Activated CD8-positive, alpha-beta memory T cell treated with anti-CD3 and anti-CD28 coated beads for 36 hours (primary cell): Measurements from ENCODE around the gene CPVL. TPM values are rescaled to one million over a fixed set of nuclear protein-coding genes. Genes with fewer than 3 reads are reported as not detected.
"Not testable (repeated sequence)": the region's sequence is repeated elsewhere in the genome, so short reads cannot be mapped to it uniquely, and the experiment has no call there.

Experiments
- CTCF ChIA-PET: fragments of 350-600 bp; sonication (Branson Sonifier 250); formaldehyde crosslinking; loops from one replicate; lab custom pipeline; 2021; ENCODE audit warnings: antibody characterized with exemption; lab: Charles Lee
- POLR2A ChIA-PET: fragments of 350-600 bp; sonication (Branson Sonifier 250); formaldehyde crosslinking; loops from one replicate; lab custom pipeline; 2021; ENCODE audit warnings: antibody characterized with exemption; lab: Charles Lee
- total RNA-seq, 2 experiments: library from RNA; stranded (reverse); gene quantifications; one replicate each; pipeline ENCODE4 v1.2.3, GENCODE V29; 2021

The CPVL gene
- total RNA-seq, 2 experiments from 2014 or later = 0.25 TPM; not detected in 1

DNA sequence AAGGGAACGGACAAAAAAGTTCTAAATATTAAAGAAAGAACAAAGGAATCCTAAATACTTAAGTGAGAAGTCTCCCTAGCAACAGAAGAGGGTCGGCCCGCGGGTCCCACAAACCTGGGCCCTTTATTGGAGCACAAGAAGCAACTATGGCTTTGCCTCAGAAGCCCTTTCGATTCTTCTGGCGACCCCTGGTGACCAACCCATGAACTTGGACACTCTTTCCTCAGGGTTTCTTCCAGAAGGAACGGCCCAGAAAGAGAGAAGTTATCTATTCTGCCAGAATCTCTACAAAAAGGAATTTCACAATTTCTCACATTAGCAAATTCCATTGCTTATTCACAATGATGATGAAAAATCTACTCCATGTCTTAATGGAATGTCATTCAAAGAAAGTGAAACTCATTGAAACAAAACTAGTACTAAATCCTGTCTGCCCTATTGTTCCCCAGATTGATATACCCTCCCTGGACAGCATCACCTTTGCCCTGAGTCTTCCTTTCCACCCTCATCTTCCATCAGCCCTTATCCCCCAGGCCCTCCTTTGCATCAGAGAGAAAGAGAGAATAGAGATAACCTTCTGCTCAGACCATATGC lies 43.7 kb downstream of the CPVL start:
- POLR2A ChIA-PET = no interaction called here

DNA sequence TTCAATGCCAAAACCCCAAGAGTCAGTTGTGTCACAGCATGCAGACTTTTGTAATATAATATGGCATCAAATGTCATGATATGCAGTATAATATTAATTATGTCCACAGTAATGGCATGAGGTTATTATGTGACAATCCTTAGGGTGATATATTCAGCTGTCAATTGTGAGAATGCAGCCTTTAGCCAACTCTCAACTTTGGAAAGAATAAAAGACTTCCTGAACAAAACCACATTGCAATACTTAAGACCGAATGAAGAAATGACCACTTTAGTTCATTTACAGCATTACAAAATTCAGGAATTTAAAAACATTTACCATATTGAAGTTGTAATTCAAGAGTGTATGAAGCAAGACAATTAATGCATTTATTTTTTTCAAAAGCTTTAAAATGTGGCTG lies 45.4 kb downstream of the CPVL start:
- CTCF ChIA-PET = interaction anchor here (3.1 kb wide), 1 partner anchor 174 kb away, joined by 15 read pairs; no protein-coding TSS in a partner anchor
- POLR2A ChIA-PET = no interaction called here

More for the DNA sequence above, 43.7 kb downstream of the CPVL start:
- CTCF ChIA-PET = interaction anchor here (3.1 kb wide), 1 partner anchor 176 kb away, joined by 15 read pairs; no protein-coding TSS in a partner anchor

DNA sequence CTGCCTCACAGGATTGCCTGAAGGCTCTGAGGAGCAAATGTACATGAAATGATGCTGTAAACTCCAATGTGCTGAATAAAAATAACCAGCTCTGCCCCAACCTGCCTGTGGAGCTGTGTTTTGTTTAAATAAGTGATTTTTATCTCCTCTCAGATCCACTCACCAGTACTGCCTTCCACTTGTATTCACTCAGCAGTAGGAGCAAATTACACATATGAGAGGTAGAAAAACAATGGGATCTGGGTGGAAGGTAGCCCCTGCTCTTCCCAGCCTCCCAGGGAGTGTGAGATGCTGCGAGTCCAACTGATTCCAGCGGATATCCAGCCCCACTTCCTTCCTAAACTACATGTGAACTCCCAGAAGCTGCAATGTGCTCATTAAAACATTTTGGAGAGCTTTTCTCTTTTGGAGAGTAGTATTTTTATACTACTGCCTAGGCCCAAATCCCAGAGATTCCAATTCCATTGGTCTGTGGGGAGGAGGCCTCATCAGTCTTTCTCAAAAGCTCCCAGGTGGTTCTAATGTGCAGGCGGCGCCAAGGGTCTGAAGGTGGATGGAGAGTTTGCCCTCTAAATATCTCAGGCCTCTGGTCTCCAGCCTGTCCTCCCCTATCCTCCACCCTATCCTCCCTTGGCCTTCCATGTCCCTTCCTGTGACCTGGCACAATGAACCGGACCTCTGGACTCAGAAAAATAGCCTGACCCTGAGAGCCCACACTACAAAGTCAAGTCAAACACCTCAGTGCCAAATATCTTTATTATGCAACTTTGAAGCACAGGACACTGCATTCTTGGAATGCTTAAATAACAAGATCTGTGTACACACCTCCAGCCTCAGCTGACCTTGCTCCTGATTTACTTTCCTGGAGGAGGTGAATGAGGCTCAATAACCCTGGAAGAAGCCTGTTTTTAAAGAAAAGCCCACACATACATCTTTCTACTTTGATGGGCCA lies 46.2 kb downstream of the CPVL start:
- ChIA-PET CTCF (interaction anchor here (1.4 to 3.1 kb wide), 2 partner anchors 173 to 178 kb away, joined by 5 to 15 read pairs; no protein-coding TSS in a partner anchor), POLR2A (no interaction called here)

DNA sequence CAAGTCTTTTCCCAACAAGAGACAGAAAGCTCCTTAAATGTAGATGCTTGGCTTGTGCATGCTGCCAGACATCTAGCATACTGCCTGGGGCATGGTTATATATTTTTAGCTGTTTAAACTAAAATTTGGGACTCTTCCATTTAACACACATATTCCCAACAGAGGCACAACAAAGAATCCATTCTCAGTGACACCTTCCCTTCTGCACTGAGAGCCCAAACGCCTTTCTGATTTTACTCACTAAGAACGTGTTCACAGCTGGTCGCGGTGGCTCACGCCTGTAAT lies 49.9 kb downstream of the CPVL start:
- POLR2A ChIA-PET = no interaction called here
- CTCF ChIA-PET = interaction anchor here (1.2 kb wide), 1 partner anchor 175 kb away, joined by 5 read pairs; no protein-coding TSS in a partner anchor

DNA sequence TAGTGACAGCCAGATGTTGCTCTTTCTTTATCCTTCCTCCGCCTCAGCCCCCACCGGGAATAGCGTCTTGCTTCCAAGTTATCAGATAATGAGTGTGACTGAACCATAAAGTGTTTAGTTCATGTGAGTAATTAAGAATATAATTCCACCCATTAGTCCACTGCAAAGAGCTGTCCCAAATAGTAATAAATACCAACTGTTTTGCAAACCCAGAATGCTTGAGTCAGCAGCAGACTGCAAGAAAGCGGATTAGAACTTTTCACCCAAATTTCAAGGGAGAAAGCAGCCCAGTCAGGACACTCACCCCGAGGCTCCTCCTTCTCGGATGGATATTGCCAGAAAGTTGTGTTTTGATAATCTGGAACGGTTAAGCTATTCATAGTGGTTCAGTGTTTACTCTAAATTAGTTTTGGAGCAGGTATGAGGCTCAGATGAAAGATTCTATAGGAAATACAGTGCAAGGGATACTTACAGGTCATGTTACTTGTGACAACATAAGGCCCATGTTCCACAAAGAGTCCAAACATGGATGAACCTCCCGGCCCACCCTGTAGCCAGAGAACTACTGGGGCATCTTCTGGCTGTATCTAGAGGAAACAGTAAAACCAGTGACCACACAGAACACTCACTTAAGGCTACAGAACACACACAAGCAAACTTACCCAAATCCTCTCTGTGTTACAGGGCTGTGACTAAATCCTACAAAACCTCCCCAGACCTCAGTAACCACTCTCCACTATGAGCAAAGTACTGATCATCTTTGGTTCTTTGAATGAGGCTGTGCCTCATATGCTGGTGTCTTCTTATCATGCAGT lies 50.5 kb downstream of the CPVL start:
- POLR2A ChIA-PET = no interaction called here
- CTCF ChIA-PET = interaction anchor here (0.8 to 1.8 kb wide), 4 partner anchors 10 to 312 kb away, joined by 3 to 5 read pairs (median 4); no protein-coding TSS in a partner anchor

DNA sequence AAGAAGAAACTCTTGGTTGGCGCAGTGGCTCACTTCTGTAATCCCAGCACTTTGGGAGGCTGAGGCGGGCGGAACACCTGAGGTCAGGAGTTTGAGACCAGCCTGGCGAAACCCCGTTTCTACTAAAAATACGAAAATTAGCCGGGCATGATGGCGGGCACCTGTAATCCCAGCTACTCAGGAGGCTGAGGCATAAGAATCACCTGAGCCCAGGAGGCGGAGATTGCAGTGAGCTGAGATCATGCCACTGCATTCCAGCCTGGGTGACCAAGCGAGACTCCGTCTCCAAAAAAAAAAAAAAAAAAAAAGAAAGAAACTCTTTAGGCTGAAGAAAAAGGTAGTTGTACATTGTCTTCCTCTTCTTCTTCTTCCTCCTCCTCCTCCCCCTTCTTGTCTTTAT lies 53.2 kb downstream of the CPVL start:
- POLR2A ChIA-PET = not testable (repeated sequence)
- CTCF ChIA-PET = interaction anchor here (0.7 kb wide), 1 partner anchor 39 kb away, joined by 5 read pairs; no protein-coding TSS in a partner anchor

DNA sequence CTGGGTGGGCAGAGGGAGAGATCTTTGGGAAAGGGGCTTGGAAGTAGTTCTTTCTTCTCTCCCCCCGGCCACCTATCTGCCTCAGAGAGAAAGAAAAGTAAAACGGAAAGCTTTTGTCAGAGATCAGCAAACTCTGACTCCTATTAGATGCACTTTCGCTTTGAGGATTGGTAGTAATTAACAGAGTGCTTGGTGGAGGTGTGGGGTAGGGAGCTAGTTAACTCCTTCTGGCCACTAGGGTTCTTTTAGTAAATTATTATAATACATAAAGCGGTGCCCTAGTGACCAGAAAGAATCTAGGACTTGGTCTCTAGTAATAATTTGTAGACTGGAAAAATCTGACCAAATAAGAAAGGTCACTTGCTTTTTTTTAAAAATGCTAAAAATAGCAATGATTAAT lies 54.6 kb downstream of the CPVL start:
- CTCF ChIA-PET = interaction anchor here (1.0 to 1.1 kb wide), 2 partner anchors 165 to 170 kb away, joined by 3 read pairs; no protein-coding TSS in a partner anchor
- POLR2A ChIA-PET = no interaction called here

DNA sequence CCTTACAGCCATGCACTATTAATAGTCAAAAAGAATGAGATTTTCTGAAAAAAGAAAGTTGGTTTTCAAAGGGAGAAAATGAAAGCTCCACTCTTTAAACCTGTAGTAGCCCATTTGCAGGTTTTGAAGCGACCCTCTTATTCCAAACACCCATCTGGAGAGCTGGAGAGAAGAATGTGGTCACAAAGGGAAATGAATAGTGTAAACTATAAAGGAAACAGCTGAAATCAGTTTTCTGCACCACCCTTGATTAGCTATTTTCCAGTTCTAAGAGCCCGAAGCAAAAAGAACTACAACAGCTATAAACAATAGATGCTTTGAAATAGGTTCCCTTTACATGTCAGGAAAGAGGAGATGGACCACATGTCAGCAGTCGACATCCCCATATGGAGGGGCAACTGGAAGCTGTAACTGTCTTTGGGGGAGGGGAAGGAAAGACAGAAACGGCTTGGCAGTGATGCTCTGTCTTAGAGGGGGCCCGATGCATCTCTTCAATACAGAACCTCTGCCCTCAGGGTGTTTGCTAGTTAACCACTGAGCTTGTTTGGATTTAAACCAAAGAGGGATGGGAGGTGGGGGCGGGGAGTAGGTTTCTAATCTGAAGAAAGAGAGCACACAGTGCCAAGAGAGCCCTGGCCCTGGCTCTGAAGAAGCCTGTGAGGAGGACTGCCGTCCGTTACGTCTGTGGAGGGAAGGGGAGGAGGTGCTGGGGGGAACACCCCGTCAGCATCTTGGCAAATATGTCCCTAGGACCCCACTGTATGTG lies 55.3 kb downstream of the CPVL start:
- CTCF ChIA-PET = interaction anchor here (1.0 to 1.1 kb wide), 2 partner anchors 164 to 169 kb away, joined by 3 read pairs; no protein-coding TSS in a partner anchor
- POLR2A ChIA-PET = no interaction called here

DNA sequence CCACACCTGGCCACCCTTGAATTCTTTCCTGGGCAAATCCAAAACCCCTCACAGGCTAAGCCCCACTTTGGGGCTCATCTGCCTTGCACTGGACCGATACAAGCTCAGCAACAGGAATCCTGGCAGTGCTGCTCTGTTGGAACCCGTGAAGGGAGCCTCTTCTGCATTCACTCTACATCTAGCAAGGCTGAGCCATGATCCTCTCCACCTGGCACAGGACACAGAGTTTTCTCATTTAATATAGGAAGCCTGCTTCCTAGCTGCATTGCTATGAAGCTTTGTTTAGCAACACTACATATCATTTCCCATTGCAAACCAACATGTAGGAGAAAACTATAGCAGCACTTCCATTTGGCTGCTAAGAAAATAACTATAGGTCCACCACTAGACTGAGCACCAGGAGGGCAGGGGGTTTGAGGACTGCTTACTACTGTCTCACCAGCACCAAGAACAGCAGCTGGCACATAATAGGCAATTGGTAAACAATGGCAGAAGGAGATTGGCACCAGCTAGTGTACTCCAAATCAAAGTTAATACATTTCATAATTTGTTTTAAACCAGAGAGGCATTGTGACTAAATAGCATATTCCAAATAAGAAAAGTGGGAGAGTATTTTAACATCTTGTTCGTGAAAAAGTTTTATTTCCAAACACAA lies 56.1 kb downstream of the CPVL start:
- POLR2A ChIA-PET = no interaction called here
- CTCF ChIA-PET = interaction anchor here (1.1 kb wide), 1 partner anchor 16 kb away, joined by 3 read pairs; no protein-coding TSS in a partner anchor

DNA sequence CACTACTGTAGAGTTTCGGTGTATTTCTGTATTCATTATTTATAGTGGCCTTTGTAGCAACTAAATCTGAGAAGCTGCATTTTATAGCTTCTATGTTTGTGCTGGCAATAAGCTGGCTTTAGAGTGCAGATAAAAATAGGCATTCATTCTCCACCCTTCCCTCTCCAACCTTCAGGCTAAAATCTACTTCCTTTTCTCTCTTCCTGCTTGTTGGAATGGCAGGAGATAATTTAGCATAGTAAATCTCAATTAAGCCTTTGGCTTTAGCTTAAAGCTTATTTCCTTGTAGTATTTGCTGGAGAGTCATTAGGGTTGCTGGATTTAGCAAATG lies 58.5 kb downstream of the CPVL start:
- POLR2A ChIA-PET = no interaction called here

DNA sequence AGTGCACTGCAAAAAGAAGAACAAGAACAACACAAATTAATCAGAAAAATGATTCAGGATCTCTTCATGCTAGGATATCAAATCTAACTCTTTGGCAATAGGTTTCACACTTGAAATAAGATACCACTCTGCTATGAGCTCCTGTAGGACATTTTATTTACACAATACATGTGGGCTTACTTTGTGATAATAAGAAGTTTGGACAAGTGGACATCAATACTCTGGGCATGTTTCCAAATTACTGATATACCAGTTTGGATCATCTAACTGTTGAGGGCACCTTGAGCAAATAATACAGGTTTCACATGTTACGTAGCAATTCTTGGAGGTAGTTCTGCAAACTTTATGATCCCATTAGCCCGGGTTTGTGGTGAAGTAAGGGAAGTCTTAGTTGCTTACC lies 59.8 kb downstream of the CPVL start:
- ChIA-PET CTCF (no interaction called here), POLR2A (no interaction called here)

More for the DNA sequence above, 58.5 kb downstream of the CPVL start:
- CTCF ChIA-PET = interaction anchor here (0.7 kb wide), 2 partner anchors 52 to 248 kb away, joined by 3 read pairs; no protein-coding TSS in a partner anchor

DNA sequence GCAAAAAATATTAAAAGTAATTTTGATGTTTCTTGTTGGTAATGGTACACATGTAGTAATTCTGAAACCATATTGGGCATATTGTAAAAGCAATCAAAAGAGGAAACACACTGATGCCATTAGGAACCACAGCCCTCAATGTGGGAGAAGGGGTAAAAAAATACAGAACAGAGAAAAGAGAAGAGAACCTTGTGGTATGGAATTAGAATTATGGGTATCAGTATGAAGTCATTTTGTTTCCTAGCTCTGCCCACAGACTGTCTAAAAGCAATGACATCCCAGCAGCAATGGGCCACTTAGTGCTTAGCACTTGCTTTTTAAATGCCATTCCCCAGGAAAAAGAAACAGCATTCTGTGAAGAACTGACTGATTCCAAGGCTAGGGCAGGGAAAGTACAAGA lies 61.5 kb downstream of the CPVL start:
- ChIA-PET POLR2A (no interaction called here), CTCF (no interaction called here)

DNA sequence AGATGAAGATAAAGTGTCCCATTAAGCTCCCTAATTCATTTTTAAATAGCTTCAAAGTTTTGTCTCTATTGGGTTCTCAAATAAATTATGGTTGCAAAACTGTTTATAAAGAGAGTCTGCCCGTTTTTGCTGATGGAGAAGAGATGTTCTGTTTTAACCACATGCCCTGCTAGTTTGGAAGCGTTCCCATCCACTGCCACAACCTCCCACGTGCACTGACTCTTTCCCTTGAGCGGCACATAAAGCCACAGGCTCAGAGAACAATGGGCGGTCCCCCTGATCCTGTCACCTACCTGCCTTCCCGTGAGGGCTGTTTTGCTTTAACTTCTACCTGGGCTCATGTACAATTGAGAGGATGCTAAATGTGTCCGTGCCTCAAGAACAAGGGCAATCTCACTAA lies 65.5 kb downstream of the CPVL start:
- POLR2A ChIA-PET = interaction anchor here (0.6 kb wide), 1 partner anchor 240 kb away, joined by 6 read pairs; no protein-coding TSS in a partner anchor

DNA sequence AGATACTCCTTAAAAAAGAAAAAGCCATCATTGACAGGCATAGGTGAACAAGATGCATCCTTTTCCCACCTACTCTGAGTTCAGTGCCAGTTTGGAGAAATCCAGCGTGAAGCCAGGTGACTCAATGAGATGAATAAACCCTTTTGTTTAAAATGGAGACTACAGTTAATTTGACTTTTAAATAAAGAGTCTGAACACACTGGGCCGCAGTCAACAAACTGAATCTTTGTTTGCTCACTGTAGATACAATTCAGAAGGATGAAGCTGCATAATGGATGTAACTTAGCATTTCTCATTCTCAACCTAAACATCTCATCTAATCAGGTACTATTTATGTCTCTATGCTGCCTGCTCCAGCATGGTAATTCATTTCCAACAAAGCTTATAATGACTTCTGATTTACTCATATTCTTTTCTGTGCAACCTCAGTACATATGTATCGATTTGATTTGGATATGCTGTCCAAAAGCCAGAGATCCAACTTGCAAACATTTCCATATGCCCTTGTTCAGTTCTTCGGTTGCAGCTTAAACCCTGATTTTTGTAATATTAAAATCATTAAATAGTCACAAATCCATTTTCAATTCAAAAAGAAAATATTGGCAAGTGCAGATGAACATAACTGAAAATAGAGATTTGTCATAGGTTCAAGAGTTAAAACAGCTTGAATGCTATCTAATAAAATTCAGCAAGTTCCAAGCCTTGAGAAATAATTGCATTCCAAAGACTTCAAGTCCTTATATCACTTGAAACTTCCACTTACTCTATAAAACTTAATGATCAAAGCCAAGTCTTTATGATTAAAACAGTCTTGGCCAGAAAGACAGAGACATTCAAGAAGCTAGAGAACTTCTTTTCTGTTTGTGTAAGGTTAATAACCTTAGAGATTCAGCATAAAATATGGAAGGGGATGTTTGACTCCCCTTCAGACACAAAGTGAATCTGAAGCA lies 67.8 kb downstream of the CPVL start:
- POLR2A ChIA-PET = no interaction called here
- CTCF ChIA-PET = no interaction called here

More for the DNA sequence above, 65.5 kb downstream of the CPVL start:
- CTCF ChIA-PET = interaction anchor here (0.9 kb wide), 1 partner anchor 26 kb away, joined by 4 read pairs; no protein-coding TSS in a partner anchor

DNA sequence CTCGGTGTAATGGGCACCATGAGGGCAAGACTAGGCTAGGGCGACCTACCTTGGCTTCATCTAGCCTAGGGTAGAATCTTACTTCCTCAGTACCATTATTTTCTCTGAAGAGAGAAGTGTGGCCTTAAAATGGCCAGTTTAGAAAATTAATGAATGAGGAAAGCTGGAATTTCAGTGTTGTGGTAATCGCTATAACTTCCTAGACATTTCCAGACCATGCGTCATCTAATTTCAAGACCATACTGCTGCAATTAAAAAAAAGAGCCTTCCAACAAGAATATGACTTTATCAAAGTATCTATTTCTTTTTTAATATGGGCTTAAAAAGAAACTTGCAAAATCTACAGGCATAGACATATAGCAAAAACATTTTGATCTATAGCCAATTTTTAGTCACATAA lies 68.5 kb downstream of the CPVL start:
- ChIA-PET CTCF (no interaction called here), POLR2A (no interaction called here)

DNA sequence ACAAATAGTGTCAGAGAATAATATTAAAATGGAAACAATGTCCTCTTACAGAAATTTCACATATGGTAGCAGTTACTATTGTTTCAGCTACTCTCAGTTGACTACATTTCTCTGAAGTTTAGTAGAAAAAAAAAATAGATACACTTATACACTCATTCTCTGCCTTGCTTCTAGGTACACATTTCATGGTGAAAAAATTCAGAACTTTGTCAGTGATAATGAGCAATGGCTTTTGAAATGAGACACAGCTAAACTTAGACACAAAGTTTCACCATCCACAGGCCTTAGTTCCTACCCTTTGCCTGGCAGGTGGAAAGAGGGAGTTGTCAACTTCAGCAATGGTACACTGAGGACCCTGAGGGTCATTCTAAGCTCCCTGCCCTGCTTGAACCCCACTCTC lies 69.2 kb downstream of the CPVL start:
- CTCF ChIA-PET = interaction anchor here (0.9 to 1.1 kb wide), 2 partner anchors 29 to 150 kb away, joined by 3 read pairs; no protein-coding TSS in a partner anchor

DNA sequence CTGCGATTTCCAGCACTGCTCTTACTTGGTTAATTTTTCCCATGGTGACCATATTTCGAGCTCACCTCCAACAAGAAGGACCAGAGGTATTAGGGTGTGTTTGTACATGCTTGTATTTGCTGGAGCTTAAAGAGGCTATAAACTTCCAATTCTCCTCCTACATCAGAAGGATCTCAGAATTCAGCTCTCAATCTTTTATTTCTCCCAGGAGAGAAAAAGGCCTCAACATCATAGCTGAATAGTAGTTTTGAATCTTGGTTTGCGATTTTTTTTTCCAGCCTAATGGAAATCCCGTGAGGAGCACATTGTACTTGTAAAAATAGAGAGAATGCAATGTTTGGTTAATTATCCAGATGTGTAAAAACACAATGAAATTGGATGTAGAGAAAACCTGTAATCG lies 69.7 kb downstream of the CPVL start:
- CTCF ChIA-PET = interaction anchor here (0.9 to 1.1 kb wide), 2 partner anchors 30 to 149 kb away, joined by 3 read pairs; no protein-coding TSS in a partner anchor

More for the DNA sequence above, 69.2 kb downstream of the CPVL start:
- POLR2A ChIA-PET = no interaction called here

More for the DNA sequence above, 69.7 kb downstream of the CPVL start:
- POLR2A ChIA-PET = no interaction called here
